HEK293 (cell line): Measurements from ENCODE around the gene SAMD4A.
A peak's percentile ranks its signal among the peaks of the same experiment; 100 is the strongest.

Source experiments
- CTCF ChIA-PET: fragments of 350-600 bp; formaldehyde crosslinking; extraction: SDS; loops from one replicate; lab custom pipeline; 2021; ENCODE audit warnings: antibody characterized with exemption; lab: Yijun Ruan, JAX
- POLR2A ChIA-PET: fragments of 300-600 bp; formaldehyde crosslinking; extraction: SDS; loops from one replicate; lab custom pipeline; 2020; ENCODE audit warnings: antibody characterized with exemption, inconsistent platforms; lab: Yijun Ruan, JAX
- H3K27ac ChIP-seq: fragments of 200-500 bp; sonication (Bioruptor generic); 2 replicates; pipeline ENCODE4 v1.5.1; 2014; ENCODE audit warnings: low read depth, low read length, control low read depth, inconsistent platforms; ENCODE audit errors: extremely low read depth
- H3K36me3 ChIP-seq, 2 experiments: fragments of 200-500 bp in 1 of 2; sonication (Bioruptor generic) in 1 of 2; 1 replicate in 1 of 2; 2 replicates in 1 of 2; pipeline ENCODE4 v1.5.1; 2014 to 2017; ENCODE audit warnings: inconsistent platforms in 2 of 2, low read length in 2 of 2; ENCODE audit not compliant: control insufficient read depth in 2 of 2, insufficient read depth in 1 of 2
- H3K4me1 ChIP-seq: fragments of 200-500 bp; sonication (Bioruptor generic); 2 replicates; pipeline ENCODE4 v1.5.1; 2014; ENCODE audit warnings: mild to moderate bottlenecking, low read length, inconsistent platforms; ENCODE audit not compliant: control insufficient read depth, insufficient read depth
- H3K4me3 ChIP-seq: 2 replicates; pipeline ENCODE4 v1.5.1; 2011; ENCODE audit warnings: low read depth, mild to moderate bottlenecking, control low read depth, low read length, moderate library complexity
- H3K9me3 ChIP-seq: fragments of 200-500 bp; sonication (Bioruptor generic); 2 replicates; pipeline ENCODE4 v1.5.1; 2014; ENCODE audit warnings: low read depth, low read length, inconsistent platforms; ENCODE audit not compliant: control insufficient read depth, insufficient read depth
- BCL6B ChIP-seq: fragments of 450-650 bp; formaldehyde crosslinking; IDR thresholded peaks from 2 replicates; pipeline ENCODE4 v1.5.1; 2017; ENCODE audit warnings: missing biosample characterization, missing genetic modification characterization
- GLIS1 ChIP-seq: fragments of 450-650 bp; formaldehyde crosslinking; IDR thresholded peaks from 2 replicates; pipeline ENCODE4 v1.5.1; 2016; ENCODE audit warnings: missing biosample characterization, missing genetic modification characterization
- GLIS2 ChIP-seq: fragments of 450-650 bp; formaldehyde crosslinking; IDR thresholded peaks from 2 replicates; pipeline ENCODE4 v1.5.1; 2016; ENCODE audit warnings: missing biosample characterization, missing genetic modification characterization
- KLF17 ChIP-seq: fragments of 450-650 bp; formaldehyde crosslinking; IDR thresholded peaks from 2 replicates; pipeline ENCODE4 v1.5.1; 2016; ENCODE audit warnings: missing biosample characterization, missing genetic modification characterization
- OSR2 ChIP-seq: fragments of 450-650 bp; formaldehyde crosslinking; IDR thresholded peaks from 2 replicates; pipeline ENCODE4 v1.5.1; 2016; ENCODE audit warnings: missing biosample characterization, missing genetic modification characterization
- PBX3 ChIP-seq: sonication (generic); formaldehyde crosslinking; IDR thresholded peaks from 2 replicates; pipeline ENCODE4 v1.8.1; 2022; ENCODE audit warnings: mild to moderate bottlenecking, moderate library complexity, missing genetic modification reagents
- REST ChIP-seq: fragments of 450-650 bp; formaldehyde crosslinking; IDR thresholded peaks from 2 replicates; pipeline ENCODE4 v1.5.1; 2016; ENCODE audit warnings: missing biosample characterization, missing genetic modification characterization
- ZBTB20 ChIP-seq: fragments of 450-650 bp; formaldehyde crosslinking; IDR thresholded peaks from 2 replicates; pipeline ENCODE4 v1.5.1; 2016; ENCODE audit warnings: missing biosample characterization, missing genetic modification characterization
- ZBTB26 ChIP-seq: fragments of 450-650 bp; formaldehyde crosslinking; optimal IDR thresholded peaks from 2 replicates; pipeline ENCODE3; 2016; ENCODE audit warnings: missing biosample characterization, mild to moderate bottlenecking, missing genetic modification characterization
- ZBTB8A ChIP-seq: fragments of 450-650 bp; formaldehyde crosslinking; IDR thresholded peaks from 2 replicates; pipeline ENCODE4 v1.5.1; 2016; ENCODE audit warnings: missing biosample characterization, missing genetic modification characterization
- ZNF148 ChIP-seq: fragments of 450-650 bp; formaldehyde crosslinking; IDR thresholded peaks from 2 replicates; pipeline ENCODE4 v1.5.0; 2017; ENCODE audit warnings: missing biosample characterization, missing genetic modification characterization, borderline replicate concordance
- ZNF174 ChIP-seq: fragments of 450-650 bp; formaldehyde crosslinking; IDR thresholded peaks from 2 replicates; pipeline ENCODE4 v1.5.0; 2017; ENCODE audit warnings: missing biosample characterization, mild to moderate bottlenecking, missing genetic modification characterization
- ZNF23 ChIP-seq: fragments of 450-650 bp; formaldehyde crosslinking; IDR thresholded peaks from 2 replicates; pipeline ENCODE4 v1.5.1; 2016; ENCODE audit warnings: missing biosample characterization, missing genetic modification characterization, borderline replicate concordance
- ZNF335 ChIP-seq: fragments of 450-650 bp; formaldehyde crosslinking; conservative IDR thresholded peaks from 2 replicates; pipeline ENCODE4 v1.5.1; 2016; ENCODE audit warnings: missing biosample characterization, missing genetic modification characterization
- ZNF341 ChIP-seq: fragments of 450-650 bp; formaldehyde crosslinking; IDR thresholded peaks from 2 replicates; pipeline ENCODE4; 2016; ENCODE audit warnings: low read depth, missing biosample characterization, missing genetic modification characterization
- ZNF398 ChIP-seq: fragments of 450-650 bp; formaldehyde crosslinking; IDR thresholded peaks from 2 replicates; pipeline ENCODE4 v1.5.1; 2017; ENCODE audit warnings: missing biosample characterization, missing genetic modification characterization
- ZNF658 ChIP-seq: fragments of 450-650 bp; formaldehyde crosslinking; IDR thresholded peaks from 2 replicates; pipeline ENCODE4; 2016; ENCODE audit warnings: missing biosample characterization, missing genetic modification characterization
- ZNF843 ChIP-seq: fragments of 450-650 bp; formaldehyde crosslinking; IDR thresholded peaks from 2 replicates; pipeline ENCODE4 v1.5.1; 2016; ENCODE audit warnings: missing biosample characterization, missing genetic modification characterization
- ZSCAN5A ChIP-seq: fragments of 450-650 bp; formaldehyde crosslinking; IDR thresholded peaks from 2 replicates; pipeline ENCODE4 v1.5.1; 2016; ENCODE audit warnings: missing biosample characterization, missing genetic modification characterization

The SAMD4A gene

GRCh38 chr14:54567639-54568561 lies 972 bp downstream of the SAMD4A start:
- Histone ChIP-seq H3K9me3 (no peaks in the 10 kb centered on the region), H3K27ac (peak overlapping the region; percentile 77; the same call in 1 of the 2 replicates), H3K36me3 (peaks cover 0 to 7% of the 10 kb centered on the region in 2 experiments; a peak in 1 of 3 replicates), H3K4me3 (peak overlapping the region; percentile 77), H3K4me1 (peaks cover 5% of the 10 kb centered on the region; the same call in 1 of the 2 replicates)
- POLR2A ChIA-PET = interaction anchor here (0.6 to 2.4 kb wide), 11 partner anchors 16 to 303 kb away, joined by 3 to 11 read pairs (median 4); no protein-coding TSS in a partner anchor
- CTCF ChIA-PET = interaction anchor here (0.6 to 2.1 kb wide), 12 partner anchors 9 to 527 kb away, joined by 3 to 13 read pairs (median 3); no protein-coding TSS in a partner anchor
- TF ChIP-seq GLIS1 (tag by site-specific recombination) (peak; percentile 57), ZNF658 (tag by site-specific recombination) (no peak), ZNF174 (tag by site-specific recombination) (no peak), ZSCAN5A (no peak), ZNF23 (tag by site-specific recombination) (no peak), PBX3 (CRISPR knock-in tag) (peak; percentile 36; the same call in 1 of the 2 replicates), BCL6B (tag by site-specific recombination) (no peak), ZBTB20 (tag by site-specific recombination) (peak; percentile 53; the same call in 1 of the 2 replicates), ZNF148 (no peak), OSR2 (0 out of 2 replicates have a peak, but pooled peaks have one; percentile 17), REST (no peak), KLF17 (tag by site-specific recombination) (0 out of 2 replicates have a peak, but pooled peaks have one; percentile 8), ZNF335 (tag by site-specific recombination) (peak; percentile 24; the same call in 1 of the 2 replicates), ZNF843 (no peak), ZBTB8A (tag by site-specific recombination) (peak; percentile 70), ZNF398 (tag by site-specific recombination) (peak; percentile 88), ZNF341 (tag by site-specific recombination) (peak; percentile 72), ZBTB26 (tag by site-specific recombination) (peak; percentile 69), GLIS2 (tag by site-specific recombination) (peak; percentile 63)
